Measurements from ENCODE around the gene PRELID3B. TPM values are rescaled to one million over a fixed set of nuclear protein-coding genes. Genes with fewer than 3 reads are reported as not detected.

The PRELID3B gene
- total and polyA plus RNA-seq, 10 of the 15 experiments (the other 5 are each of a cell fraction or from before 2014, with no cell fraction given): 72.5 to 151 (median 124) TPM

DNA sequence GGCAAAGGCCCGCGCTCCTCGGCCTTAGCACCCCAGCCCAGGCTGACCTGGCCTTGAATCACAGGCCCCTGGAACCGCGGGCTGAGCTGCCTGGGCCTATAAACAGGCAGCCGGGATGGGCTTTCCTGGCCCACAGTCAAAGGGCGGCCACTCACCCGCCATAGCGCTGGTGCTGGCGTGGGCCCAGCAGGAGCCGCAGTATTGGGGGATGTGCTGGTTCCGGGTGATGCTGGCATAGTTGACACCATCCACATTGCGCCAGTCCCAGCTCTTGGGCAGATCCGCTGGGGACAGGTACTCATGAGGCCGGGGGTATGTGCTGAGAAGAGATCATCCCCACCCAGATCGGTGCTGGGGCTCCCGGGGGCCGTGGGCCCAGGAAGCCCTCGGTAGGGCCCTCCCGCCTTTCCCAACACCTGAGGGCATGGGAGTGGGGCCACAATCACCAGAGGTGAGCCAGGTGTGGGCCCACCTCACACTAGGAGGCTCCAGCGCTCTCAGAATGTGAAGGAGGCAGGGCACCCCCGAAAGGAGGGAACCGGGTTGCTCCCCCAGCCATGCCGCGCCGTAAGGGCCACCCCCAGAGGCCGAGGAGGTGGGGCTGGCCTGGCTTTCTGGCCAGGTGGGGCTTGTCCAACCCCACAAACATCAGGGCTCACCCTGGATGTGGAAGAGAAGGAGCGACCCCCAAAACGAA, 36.3 kb downstream of the PRELID3B start:
- H3K9ac ChIP-seq (ENCODE audit: control insufficient read depth, insufficient read depth, low read length): peak overlapping the region; percentile 92
- ChIA-PET CTCF (no interaction called here), RAD21 (ENCODE audit: unreplicated experiment) (interaction anchor here (0.8 to 2.3 kb wide), 4 partner anchors 23 to 116 kb away, joined by 3 to 11 read pairs (median 6); partner anchors contain the start of gene ATP5F1E), POLR2A (interaction anchor here (0.6 to 1.7 kb wide), 4 partner anchors 25 to 83 kb away, joined by 3 to 5 read pairs (median 4); partner anchors contain the start of genes ATP5F1E and NELFCD), SMC1A (ENCODE audit: uncharacterized antibody, unreplicated experiment) (interaction anchor here (0.6 to 2.0 kb wide), 6 partner anchors 21 to 122 kb away, joined by 3 to 14 read pairs (median 5); partner anchors contain the start of gene ATP5F1E)
- H3K79me2 ChIP-seq (ENCODE audit: control insufficient read depth, insufficient read depth, low read length): peaks cover 56% of the 10 kb centered on the region
- peak overlapping the region; percentile 95 for H3K27ac ChIP-seq (ENCODE audit: control insufficient read depth, insufficient read depth)
- H3K27me3 ChIP-seq (replicated peaks in 1 of 2; ENCODE audit: control insufficient read depth in 2 of 2, insufficient read depth in 2 of 2, low read length in 1 of 2): no peaks in the 10 kb centered on the region
- intact Hi-C loops (cut with micrococcal nuclease; ENCODE audit: unreplicated experiment) (no loop called here), in situ Hi-C loops (cut with MboI) (loop anchor here (10.0 kb wide), 2 partner anchors 552 to 1612 kb away; partner anchors contain the start of gene RBM38)
- under 1% methylated on average over 29 of the region's 29 CpGs for WGBS (ENCODE audit: insufficient coverage, insufficient replicate concordance, low lambda C conversion rate, missing lambda C conversion rate)
- H2AFZ ChIP-seq (ENCODE audit: control insufficient read depth, low read depth, low read length): no peak overlapping the region; the same call in 1 of the 2 replicates
- TF ChIP-seq NR2F1 (conservative IDR thresholded peaks at IDR 0.05): peak; percentile 22
- TF ChIP-seq SIN3A (IDR thresholded peaks at IDR 0.05; ENCODE audit: low read depth, low read length): 0 out of 2 replicates have a peak, but pooled peaks have one; percentile 30
- TF ChIP-seq ESRRA (IDR thresholded peaks at IDR 0.05; ENCODE audit: low read length): no peak
- TF ChIP-seq POLR2AphosphoS5 (IDR thresholded peaks at IDR 0.05; ENCODE audit: low read length): peak; percentile 85
- peak; percentile 4; the same call in 1 of the 2 replicates for TF ChIP-seq YY1 (IDR thresholded peaks at IDR 0.05; ENCODE audit: low read depth, low read length)
- TF ChIP-seq STAT1 (conservative IDR thresholded peaks at IDR 0.05): no peak
- 0 out of 2 replicates have a peak, but pooled peaks have one; percentile 8 for TF ChIP-seq TCF12 (IDR thresholded peaks at IDR 0.05; ENCODE audit: low read depth, low read length)
- TF ChIP-seq, protein P1, sequence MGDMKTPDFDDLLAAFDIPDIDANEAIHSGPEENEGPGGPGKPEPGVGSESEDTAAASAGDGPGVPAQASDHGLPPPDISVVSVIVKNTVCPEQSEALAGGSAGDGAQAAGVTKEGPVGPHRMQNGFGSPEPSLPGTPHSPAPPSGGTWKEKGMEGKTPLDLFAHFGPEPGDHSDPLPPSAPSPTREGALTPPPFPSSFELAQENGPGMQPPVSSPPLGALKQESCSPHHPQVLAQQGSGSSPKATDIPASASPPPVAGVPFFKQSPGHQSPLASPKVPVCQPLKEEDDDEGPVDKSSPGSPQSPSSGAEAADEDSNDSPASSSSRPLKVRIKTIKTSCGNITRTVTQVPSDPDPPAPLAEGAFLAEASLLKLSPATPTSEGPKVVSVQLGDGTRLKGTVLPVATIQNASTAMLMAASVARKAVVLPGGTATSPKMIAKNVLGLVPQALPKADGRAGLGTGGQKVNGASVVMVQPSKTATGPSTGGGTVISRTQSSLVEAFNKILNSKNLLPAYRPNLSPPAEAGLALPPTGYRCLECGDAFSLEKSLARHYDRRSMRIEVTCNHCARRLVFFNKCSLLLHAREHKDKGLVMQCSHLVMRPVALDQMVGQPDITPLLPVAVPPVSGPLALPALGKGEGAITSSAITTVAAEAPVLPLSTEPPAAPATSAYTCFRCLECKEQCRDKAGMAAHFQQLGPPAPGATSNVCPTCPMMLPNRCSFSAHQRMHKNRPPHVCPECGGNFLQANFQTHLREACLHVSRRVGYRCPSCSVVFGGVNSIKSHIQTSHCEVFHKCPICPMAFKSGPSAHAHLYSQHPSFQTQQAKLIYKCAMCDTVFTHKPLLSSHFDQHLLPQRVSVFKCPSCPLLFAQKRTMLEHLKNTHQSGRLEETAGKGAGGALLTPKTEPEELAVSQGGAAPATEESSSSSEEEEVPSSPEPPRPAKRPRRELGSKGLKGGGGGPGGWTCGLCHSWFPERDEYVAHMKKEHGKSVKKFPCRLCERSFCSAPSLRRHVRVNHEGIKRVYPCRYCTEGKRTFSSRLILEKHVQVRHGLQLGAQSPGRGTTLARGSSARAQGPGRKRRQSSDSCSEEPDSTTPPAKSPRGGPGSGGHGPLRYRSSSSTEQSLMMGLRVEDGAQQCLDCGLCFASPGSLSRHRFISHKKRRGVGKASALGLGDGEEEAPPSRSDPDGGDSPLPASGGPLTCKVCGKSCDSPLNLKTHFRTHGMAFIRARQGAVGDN (IDR thresholded peaks at IDR 0.05): 0 out of 2 replicates have a peak, but pooled peaks have one; percentile 10
- peak; percentile 25 for TF ChIP-seq POLR2A (IDR thresholded peaks at IDR 0.05; ENCODE audit: low read depth, low read length)
- peak; percentile 41; the same call in 1 of the 2 replicates for TF ChIP-seq MTA3 (IDR thresholded peaks at IDR 0.05; ENCODE audit: borderline replicate concordance, low read length)
- 0 out of 2 replicates have a peak, but pooled peaks have one; percentile 3 for TF ChIP-seq RUNX3 (IDR thresholded peaks at IDR 0.05; ENCODE audit: low read length)
- TF ChIP-seq RAD51 (IDR thresholded peaks at IDR 0.05): no peak
- TF ChIP-seq CHD2 (IDR thresholded peaks at IDR 0.05; ENCODE audit: borderline replicate concordance, low read depth, low read length): 0 out of 2 replicates have a peak, but pooled peaks have one; percentile 30
- peak; percentile 21; the same call in 1 of the 2 replicates for TF ChIP-seq CBFB (IDR thresholded peaks at IDR 0.05; ENCODE audit: low read depth)
- FAIRE-seq (no peak), ATAC-seq (peak; percentile 5), DNase-seq (ENCODE audit: low read depth, low spot score) (no peak)
- H3K4me2 ChIP-seq (ENCODE audit: control insufficient read depth, insufficient read depth): peak overlapping the region; percentile 53
- peaks cover 12 to 19% of the 10 kb centered on the region in 2 experiments for H3K36me3 ChIP-seq (ENCODE audit: control insufficient read depth in 2 of 2, insufficient read depth in 2 of 2, low read length in 1 of 2)
- 0 out of 2 replicates have a peak, but pooled peaks cover 2% of the 10 kb centered on the region for H4K20me1 ChIP-seq (ENCODE audit: control insufficient read depth, insufficient read depth)
- H3K4me1 ChIP-seq (ENCODE audit: control insufficient read depth, insufficient read depth, low read length): peaks cover 35% of the 10 kb centered on the region
- no TSS peak for BruUV-seq (replicated peaks)
- peak overlapping the region; percentile 92 for H3K4me3 ChIP-seq
- no peaks in the 10 kb centered on the region for H3K9me3 ChIP-seq (replicated peaks; ENCODE audit: control insufficient read depth, insufficient read depth, low read length)
